Measurements from ENCODE around the gene CEMIP. TPM values are rescaled to one million over a fixed set of nuclear protein-coding genes. Genes with fewer than 3 reads are reported as not detected.

Gene CEMIP
- total RNA-seq, 2 experiments from 2014 or later = not detected

DNA sequence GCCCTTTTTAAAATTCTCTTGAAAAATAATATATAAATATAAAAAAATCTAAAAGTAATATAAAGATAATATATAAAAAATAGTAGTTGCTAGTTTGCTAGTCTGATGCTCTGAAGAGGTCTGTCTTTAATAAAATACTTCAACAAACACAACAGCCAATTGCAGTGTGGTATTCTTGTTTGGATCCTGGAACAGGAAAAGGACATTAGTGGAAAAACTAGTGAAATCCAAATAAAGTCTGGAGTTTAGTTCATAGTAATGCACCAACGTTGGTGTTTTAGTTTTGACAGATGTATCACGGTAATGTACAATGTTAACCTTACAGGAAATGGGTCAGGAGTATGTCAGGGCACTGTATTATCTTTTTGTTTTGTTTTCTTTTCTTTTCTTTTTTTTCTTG, 26.0 kb upstream of the CEMIP start:
- no peaks in the 10 kb centered on the region for H3K36me3 ChIP-seq (ENCODE audit: insufficient read depth, low read length)
- H3K4me3 ChIP-seq (ENCODE audit: low read depth, low read length, poor library complexity, severe bottlenecking) = no peak overlapping the region
- no peaks in the 10 kb centered on the region for H3K9me2 ChIP-seq (ENCODE audit: insufficient read depth, low read length)
- no peak overlapping the region for H3K27ac ChIP-seq (ENCODE audit: low read depth, low read length, poor library complexity, severe bottlenecking)
- H3K4me1 ChIP-seq (ENCODE audit: insufficient read depth, low read length, poor library complexity, severe bottlenecking) = no peaks in the 10 kb centered on the region
- H3K79me2 ChIP-seq (ENCODE audit: insufficient read depth, low read depth, low read length) = no peaks in the 10 kb centered on the region
- POLR2A ChIA-PET = no interaction called here
- CTCF ChIA-PET (ENCODE audit: unreplicated experiment) = no interaction called here
- H3K4me2 ChIP-seq (ENCODE audit: low read length) = no peak overlapping the region
- no peaks in the 10 kb centered on the region for H4K20me1 ChIP-seq (ENCODE audit: insufficient read depth, low read length)
- no TSS peak for BruUV-seq (replicated peaks)
- H3K9me3 ChIP-seq (ENCODE audit: low read length) = no peaks in the 10 kb centered on the region
- TF ChIP-seq EZH2phosphoT487 (IDR thresholded peaks at IDR 0.05; ENCODE audit: borderline replicate concordance, low read depth, low read length) (no peak), CTCF (conservative IDR thresholded peaks at IDR 0.05; ENCODE audit: low read length) (no peak)
- H2AFZ ChIP-seq (ENCODE audit: low read length) = no peak overlapping the region
- no peak for DNase-seq (ENCODE audit: low spot score)
- intact Hi-C loops (cut with micrococcal nuclease; ENCODE audit: unreplicated experiment) = no loop called here

- Histone ChIP-seq H3K9me2 (ENCODE audit: insufficient read depth, low read length) (no peaks in the 10 kb centered on the region), H2AFZ (ENCODE audit: low read length) (no peak overlapping the region), H3K4me3 (ENCODE audit: low read depth, low read length, poor library complexity, severe bottlenecking) (no peak overlapping the region), H4K20me1 (ENCODE audit: insufficient read depth, low read length) (no peaks in the 10 kb centered on the region), H3K4me2 (ENCODE audit: low read length) (no peak overlapping the region), H3K9me3 (ENCODE audit: low read length) (no peaks in the 10 kb centered on the region), H3K27ac (ENCODE audit: low read depth, low read length, poor library complexity, severe bottlenecking) (no peak overlapping the region), H3K36me3 (ENCODE audit: insufficient read depth, low read length) (no peaks in the 10 kb centered on the region), H3K79me2 (ENCODE audit: insufficient read depth, low read depth, low read length) (no peaks in the 10 kb centered on the region), H3K4me1 (ENCODE audit: insufficient read depth, low read length, poor library complexity, severe bottlenecking) (no peaks in the 10 kb centered on the region)
- no TSS peak for BruUV-seq (replicated peaks)
- TF ChIP-seq CTCF (conservative IDR thresholded peaks at IDR 0.05; ENCODE audit: low read length) = no peak
- intact Hi-C loops (cut with micrococcal nuclease; ENCODE audit: unreplicated experiment) = no loop called here
- CTCF ChIA-PET (ENCODE audit: unreplicated experiment) = no interaction called here
- POLR2A ChIA-PET = no interaction called here
- no peak for DNase-seq (ENCODE audit: low spot score)
These were observed 25.2 kb upstream of the CEMIP start for GRCh38 chr15:80754014-80754413.

DNA sequence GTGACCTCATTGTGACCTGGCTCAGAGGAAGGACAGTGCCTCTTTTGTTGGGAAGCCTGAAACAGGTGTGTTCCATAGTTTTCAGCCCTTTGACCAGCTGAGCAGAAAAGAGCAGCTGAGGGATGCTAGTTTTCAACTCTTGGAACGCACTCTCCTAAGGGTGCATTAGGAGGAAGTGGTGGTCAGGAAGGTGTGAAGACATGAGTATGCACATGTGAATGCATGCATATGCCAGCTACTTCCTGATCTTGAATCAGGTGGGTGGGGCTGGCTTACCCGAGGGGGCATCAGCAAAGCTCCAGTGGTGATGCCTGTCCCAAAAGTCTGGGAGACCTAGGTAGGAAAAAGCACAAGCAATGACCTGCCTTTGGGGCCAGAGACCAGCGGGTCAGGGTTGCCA, 23.3 kb upstream of the CEMIP start:
- CTCF ChIA-PET (ENCODE audit: unreplicated experiment) = no interaction called here
- Histone ChIP-seq H3K9me2 (ENCODE audit: insufficient read depth, low read length) (no peaks in the 10 kb centered on the region), H2AFZ (ENCODE audit: low read length) (no peak overlapping the region), H3K36me3 (ENCODE audit: insufficient read depth, low read length) (no peaks in the 10 kb centered on the region), H3K27ac (ENCODE audit: low read depth, low read length, poor library complexity, severe bottlenecking) (no peak overlapping the region), H3K79me2 (ENCODE audit: insufficient read depth, low read depth, low read length) (no peaks in the 10 kb centered on the region), H3K9me3 (ENCODE audit: low read length) (no peaks in the 10 kb centered on the region), H3K4me2 (ENCODE audit: low read length) (no peak overlapping the region), H3K4me1 (ENCODE audit: insufficient read depth, low read length, poor library complexity, severe bottlenecking) (no peaks in the 10 kb centered on the region), H3K4me3 (ENCODE audit: low read depth, low read length, poor library complexity, severe bottlenecking) (no peak overlapping the region), H4K20me1 (ENCODE audit: insufficient read depth, low read length) (no peaks in the 10 kb centered on the region)
- POLR2A ChIA-PET = no interaction called here
- DNase-seq (ENCODE audit: low spot score) = no peak
- no TSS peak for BruUV-seq (replicated peaks)
- no peak for TF ChIP-seq EZH2phosphoT487 (IDR thresholded peaks at IDR 0.05; ENCODE audit: borderline replicate concordance, low read depth, low read length)
- no peak for TF ChIP-seq CTCF (conservative IDR thresholded peaks at IDR 0.05; ENCODE audit: low read length)
- intact Hi-C loops (cut with micrococcal nuclease; ENCODE audit: unreplicated experiment) = no loop called here

Measured in OCI-LY7 (cell line).